ENCODE measurements around the gene CERS1. TPM values are rescaled to one million over a fixed set of nuclear protein-coding genes. Genes with fewer than 3 reads are reported as not detected.

The CERS1 gene
- total and polyA plus RNA-seq, 2 donors (not counting 3 experiments of a cell fraction or from before 2014, with no cell fraction given) = 4.0 to 8.5 TPM

DNA sequence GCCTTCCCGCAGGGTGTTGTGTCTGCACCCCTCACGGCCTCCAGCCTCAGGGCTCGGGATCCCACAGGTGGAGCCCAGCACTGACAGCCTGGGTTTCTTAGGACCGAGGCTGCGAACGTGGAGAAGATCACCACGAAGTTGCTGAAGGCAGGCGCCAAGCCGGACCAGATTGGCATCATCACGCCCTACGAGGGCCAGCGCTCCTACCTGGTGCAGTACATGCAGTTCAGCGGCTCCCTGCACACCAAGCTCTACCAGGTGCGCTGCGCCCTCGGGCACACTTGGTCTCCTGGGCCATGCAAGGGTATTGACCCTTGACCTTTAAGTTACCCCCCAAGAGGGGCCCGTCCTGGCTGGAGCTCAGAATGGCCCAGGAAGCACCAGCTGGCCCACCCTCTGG is 35.2 kb downstream of the CERS1 start:
- BruUV-seq (replicated peaks) = no TSS peak
- no peak for DNase-seq (ENCODE audit: low read depth, low spot score)

DNA sequence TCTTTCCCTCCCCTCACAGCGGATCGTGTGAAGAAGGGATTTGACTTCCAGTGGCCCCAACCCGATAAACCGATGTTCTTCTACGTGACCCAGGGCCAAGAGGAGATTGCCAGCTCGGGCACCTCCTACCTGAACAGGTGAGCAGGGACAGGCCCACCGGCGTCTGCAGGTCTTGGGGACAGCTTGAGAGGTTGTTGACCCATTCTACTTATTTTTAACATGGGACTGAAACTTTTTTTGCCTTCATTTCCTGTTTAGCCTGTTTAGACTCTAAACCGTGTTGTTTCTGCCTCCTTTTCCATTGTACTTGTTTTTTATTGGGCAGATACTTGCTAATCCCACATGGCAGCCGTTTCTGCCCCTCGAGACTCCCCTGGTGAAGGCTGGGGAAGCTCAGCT is 35.7 kb downstream of the CERS1 start:
- Histone ChIP-seq H3K79me2 (ENCODE audit: control insufficient read depth, insufficient read depth, low read length) (no peaks in the 10 kb centered on the region), H3K9me3 (replicated peaks; ENCODE audit: control insufficient read depth, insufficient read depth, low read length) (no peaks in the 10 kb centered on the region), H3K27ac (ENCODE audit: insufficient read depth, low read depth, low read length) (peak overlapping the region; percentile 16), H3K27me3 (ENCODE audit: control insufficient read depth in 2 of 2, insufficient read depth in 2 of 2, low read length in 2 of 2) (no peaks in the 10 kb centered on the region), H3K9me1 (replicated peaks; ENCODE audit: control insufficient read depth, extremely low read depth, insufficient read depth, low read length) (no peaks in the 10 kb centered on the region), H3K36me3 (ENCODE audit: control insufficient read depth in 2 of 2, extremely low read depth in 1 of 2, insufficient read depth in 2 of 2, low read length in 2 of 2) (peaks cover 25 to 71% of the 10 kb centered on the region in 2 experiments), H3K4me1 (ENCODE audit: control insufficient read depth, extremely low read depth, insufficient read depth, low read length) (peaks cover 11% of the 10 kb centered on the region), H4K20me1 (replicated peaks; ENCODE audit: control insufficient read depth, extremely low read depth, insufficient read depth, low read length) (no peaks in the 10 kb centered on the region), H3K4me2 (ENCODE audit: insufficient read depth, low read length) (no peak overlapping the region), H3K4me3 (replicated peaks in 1 of 3; ENCODE audit: insufficient read depth in 1 of 3, low read depth in 1 of 3, low read length in 3 of 3) (no peak overlapping the region), H3K9ac (replicated peaks; ENCODE audit: extremely low read depth, insufficient read depth, low read length) (no peak overlapping the region), H2AFZ (ENCODE audit: low read depth, low read length) (no peak overlapping the region)
- POLR2A ChIA-PET = no interaction called here
- intact Hi-C loops (cut with micrococcal nuclease) = loop anchor here (10.0 kb wide), 1 partner anchor 54 kb away; the partner anchor contains the start of genes COPE and DDX49
- BruUV-seq (replicated peaks) = no TSS peak
- no peak for TF ChIP-seq JUN (IDR thresholded peaks at IDR 0.05; ENCODE audit: borderline replicate concordance, insufficient read depth, insufficient read length, low read depth)
- TF ChIP-seq, protein P1, sequence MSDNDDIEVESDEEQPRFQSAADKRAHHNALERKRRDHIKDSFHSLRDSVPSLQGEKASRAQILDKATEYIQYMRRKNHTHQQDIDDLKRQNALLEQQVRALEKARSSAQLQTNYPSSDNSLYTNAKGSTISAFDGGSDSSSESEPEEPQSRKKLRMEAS (IDR thresholded peaks at IDR 0.05; ENCODE audit: insufficient read depth, insufficient read length) = no peak
- no peak for TF ChIP-seq EZH2 (IDR thresholded peaks at IDR 0.05; ENCODE audit: borderline replicate concordance, low read depth, low read length, severe bottlenecking)
- TF ChIP-seq, protein P2, sequence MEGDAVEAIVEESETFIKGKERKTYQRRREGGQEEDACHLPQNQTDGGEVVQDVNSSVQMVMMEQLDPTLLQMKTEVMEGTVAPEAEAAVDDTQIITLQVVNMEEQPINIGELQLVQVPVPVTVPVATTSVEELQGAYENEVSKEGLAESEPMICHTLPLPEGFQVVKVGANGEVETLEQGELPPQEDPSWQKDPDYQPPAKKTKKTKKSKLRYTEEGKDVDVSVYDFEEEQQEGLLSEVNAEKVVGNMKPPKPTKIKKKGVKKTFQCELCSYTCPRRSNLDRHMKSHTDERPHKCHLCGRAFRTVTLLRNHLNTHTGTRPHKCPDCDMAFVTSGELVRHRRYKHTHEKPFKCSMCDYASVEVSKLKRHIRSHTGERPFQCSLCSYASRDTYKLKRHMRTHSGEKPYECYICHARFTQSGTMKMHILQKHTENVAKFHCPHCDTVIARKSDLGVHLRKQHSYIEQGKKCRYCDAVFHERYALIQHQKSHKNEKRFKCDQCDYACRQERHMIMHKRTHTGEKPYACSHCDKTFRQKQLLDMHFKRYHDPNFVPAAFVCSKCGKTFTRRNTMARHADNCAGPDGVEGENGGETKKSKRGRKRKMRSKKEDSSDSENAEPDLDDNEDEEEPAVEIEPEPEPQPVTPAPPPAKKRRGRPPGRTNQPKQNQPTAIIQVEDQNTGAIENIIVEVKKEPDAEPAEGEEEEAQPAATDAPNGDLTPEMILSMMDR (IDR thresholded peaks at IDR 0.05; ENCODE audit: extremely low read depth in 1 of 2, insufficient read depth in 1 of 2, low read depth in 1 of 2, low read length in 2 of 2) = no peak
- TF ChIP-seq GATA2 (IDR thresholded peaks at IDR 0.05; ENCODE audit: insufficient read depth, insufficient read length, low read depth, low read length) = no peak
- TF ChIP-seq FOS (IDR thresholded peaks at IDR 0.05; ENCODE audit: borderline replicate concordance, insufficient read depth, low read length) = no peak
- no peak for TF ChIP-seq POLR2A (IDR thresholded peaks at IDR 0.05; ENCODE audit: low read depth, low read length)
- TF ChIP-seq POLR2AphosphoS5 (IDR thresholded peaks at IDR 0.05; ENCODE audit: insufficient read depth, low read depth, low read length) = no peak
- no peak for TF ChIP-seq MYC (IDR thresholded peaks at IDR 0.05; ENCODE audit: low read depth, low read length)
- no peak for FAIRE-seq
- CTCF ChIA-PET = interaction anchor here (1.5 to 2.4 kb wide), 2 partner anchors 12 to 126 kb away, joined by 4 to 24 read pairs; no protein-coding TSS in a partner anchor
- no peak for DNase-seq (ENCODE audit: low read depth, low spot score)
- dilution Hi-C loops (cut with MboI; ENCODE audit: extremely low pct_ligation_motif_present, low sequenced_read_pairs) = no loop called here

More for the DNA sequence above, 35.2 kb downstream of the CERS1 start:
- H3K27me3 ChIP-seq (ENCODE audit: control insufficient read depth in 2 of 2, insufficient read depth in 2 of 2, low read length in 2 of 2) = no peaks in the 10 kb centered on the region
- intact Hi-C loops (cut with micrococcal nuclease) (loop anchor here (10.0 kb wide), 1 partner anchor 54 kb away; the partner anchor contains the start of genes COPE and DDX49), dilution Hi-C loops (cut with MboI; ENCODE audit: extremely low pct_ligation_motif_present, low sequenced_read_pairs) (no loop called here)
- peaks cover 11% of the 10 kb centered on the region for H3K4me1 ChIP-seq (ENCODE audit: control insufficient read depth, extremely low read depth, insufficient read depth, low read length)
- H3K9me3 ChIP-seq (replicated peaks; ENCODE audit: control insufficient read depth, insufficient read depth, low read length) = no peaks in the 10 kb centered on the region
- H3K36me3 ChIP-seq (ENCODE audit: control insufficient read depth in 2 of 2, extremely low read depth in 1 of 2, insufficient read depth in 2 of 2, low read length in 2 of 2) = peaks cover 26 to 72% of the 10 kb centered on the region in 2 experiments
- FAIRE-seq = no peak
- H3K4me2 ChIP-seq (ENCODE audit: insufficient read depth, low read length) = no peak overlapping the region
- H3K27ac ChIP-seq (ENCODE audit: insufficient read depth, low read depth, low read length) = no peak overlapping the region
- CTCF ChIA-PET = no interaction called here
- no peaks in the 10 kb centered on the region for H4K20me1 ChIP-seq (replicated peaks; ENCODE audit: control insufficient read depth, extremely low read depth, insufficient read depth, low read length)
- POLR2A ChIA-PET = no interaction called here
- H3K9ac ChIP-seq (replicated peaks; ENCODE audit: extremely low read depth, insufficient read depth, low read length) = no peak overlapping the region
- H3K79me2 ChIP-seq (ENCODE audit: control insufficient read depth, insufficient read depth, low read length) = no peaks in the 10 kb centered on the region
- H3K4me3 ChIP-seq (replicated peaks in 1 of 3; ENCODE audit: insufficient read depth in 1 of 3, low read depth in 1 of 3, low read length in 3 of 3) = no peak overlapping the region
- TF ChIP-seq, protein P2 (IDR thresholded peaks at IDR 0.05; ENCODE audit: extremely low read depth in 1 of 2, insufficient read depth in 1 of 2, low read depth in 1 of 2, low read length in 2 of 2) = no peak
- H3K9me1 ChIP-seq (replicated peaks; ENCODE audit: control insufficient read depth, extremely low read depth, insufficient read depth, low read length) = no peaks in the 10 kb centered on the region
- H2AFZ ChIP-seq (ENCODE audit: low read depth, low read length) = no peak overlapping the region

All from endothelial cell of umbilical vein (primary cell).